ENCODE results near the gene RPGRIP1L. TPM values are rescaled to one million over a fixed set of nuclear protein-coding genes. Genes with fewer than 3 reads are reported as not detected.

RPGRIP1L gene
- total RNA-seq, 3 donors from 2014 or later = 2.1 to 5.3 (median 3.8) TPM

DNA sequence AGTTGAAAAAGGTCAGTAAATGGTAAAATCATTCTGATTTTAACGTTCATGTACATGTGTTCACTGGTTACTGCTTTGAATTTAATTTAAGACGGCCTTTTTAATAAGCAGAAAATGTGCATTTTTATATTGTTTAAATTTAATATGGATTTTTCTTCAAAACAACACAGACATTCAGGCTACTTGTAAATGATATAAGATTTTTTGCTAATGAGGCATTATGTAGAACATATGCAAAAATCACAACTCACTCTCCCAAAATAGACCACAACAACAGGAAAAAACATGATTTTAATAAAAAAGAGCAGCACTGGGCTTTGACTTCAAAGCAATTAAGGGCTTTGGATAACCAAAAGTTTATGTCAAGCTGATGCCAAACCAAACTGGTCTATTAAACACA is 22.3 kb downstream of the RPGRIP1L start:
- H3K4me3 ChIP-seq = no peak overlapping the region
- TF ChIP-seq, protein P1, sequence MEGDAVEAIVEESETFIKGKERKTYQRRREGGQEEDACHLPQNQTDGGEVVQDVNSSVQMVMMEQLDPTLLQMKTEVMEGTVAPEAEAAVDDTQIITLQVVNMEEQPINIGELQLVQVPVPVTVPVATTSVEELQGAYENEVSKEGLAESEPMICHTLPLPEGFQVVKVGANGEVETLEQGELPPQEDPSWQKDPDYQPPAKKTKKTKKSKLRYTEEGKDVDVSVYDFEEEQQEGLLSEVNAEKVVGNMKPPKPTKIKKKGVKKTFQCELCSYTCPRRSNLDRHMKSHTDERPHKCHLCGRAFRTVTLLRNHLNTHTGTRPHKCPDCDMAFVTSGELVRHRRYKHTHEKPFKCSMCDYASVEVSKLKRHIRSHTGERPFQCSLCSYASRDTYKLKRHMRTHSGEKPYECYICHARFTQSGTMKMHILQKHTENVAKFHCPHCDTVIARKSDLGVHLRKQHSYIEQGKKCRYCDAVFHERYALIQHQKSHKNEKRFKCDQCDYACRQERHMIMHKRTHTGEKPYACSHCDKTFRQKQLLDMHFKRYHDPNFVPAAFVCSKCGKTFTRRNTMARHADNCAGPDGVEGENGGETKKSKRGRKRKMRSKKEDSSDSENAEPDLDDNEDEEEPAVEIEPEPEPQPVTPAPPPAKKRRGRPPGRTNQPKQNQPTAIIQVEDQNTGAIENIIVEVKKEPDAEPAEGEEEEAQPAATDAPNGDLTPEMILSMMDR (IDR thresholded peaks at IDR 0.05) = no peak
- ATAC-seq = no peak
- H3K4me1 ChIP-seq (ENCODE audit: low read depth) = no peaks in the 10 kb centered on the region
- DNase-seq = no peak
- intact Hi-C loops (cut with DNase I, micrococcal nuclease) = no loop called here
- no peaks in the 10 kb centered on the region for H3K36me3 ChIP-seq (ENCODE audit: low read depth)
- no peaks in the 10 kb centered on the region for H3K9me3 ChIP-seq

DNA sequence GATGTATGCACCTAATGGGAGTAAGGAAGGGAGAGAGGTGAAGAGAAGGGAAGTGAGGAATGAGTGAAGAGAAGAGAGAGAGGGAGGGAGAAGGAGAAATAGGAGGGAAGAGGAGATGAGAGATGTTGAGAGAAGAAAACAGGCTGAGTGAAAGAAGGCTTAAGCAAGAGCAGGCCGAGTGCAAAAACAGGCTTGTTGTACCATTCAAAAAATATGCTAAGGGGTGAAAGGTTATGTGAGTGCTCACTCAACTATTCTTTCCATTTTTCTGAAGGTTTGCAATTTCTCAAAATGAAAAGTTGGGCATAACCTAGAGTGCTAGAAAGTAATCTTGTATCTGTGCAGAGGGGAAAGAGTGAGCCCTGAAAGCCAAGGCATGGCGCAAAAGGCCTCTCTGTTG is 22.9 kb downstream of the RPGRIP1L start:
- H3K4me3 ChIP-seq = no peak overlapping the region
- ATAC-seq = no peak
- TF ChIP-seq, protein P1 (IDR thresholded peaks at IDR 0.05) = no peak
- no peak for DNase-seq
- intact Hi-C loops (cut with DNase I, micrococcal nuclease) = no loop called here
- no peaks in the 10 kb centered on the region for H3K9me3 ChIP-seq
- H3K36me3 ChIP-seq (ENCODE audit: low read depth) = no peaks in the 10 kb centered on the region
- H3K4me1 ChIP-seq (ENCODE audit: low read depth) = no peaks in the 10 kb centered on the region

DNA sequence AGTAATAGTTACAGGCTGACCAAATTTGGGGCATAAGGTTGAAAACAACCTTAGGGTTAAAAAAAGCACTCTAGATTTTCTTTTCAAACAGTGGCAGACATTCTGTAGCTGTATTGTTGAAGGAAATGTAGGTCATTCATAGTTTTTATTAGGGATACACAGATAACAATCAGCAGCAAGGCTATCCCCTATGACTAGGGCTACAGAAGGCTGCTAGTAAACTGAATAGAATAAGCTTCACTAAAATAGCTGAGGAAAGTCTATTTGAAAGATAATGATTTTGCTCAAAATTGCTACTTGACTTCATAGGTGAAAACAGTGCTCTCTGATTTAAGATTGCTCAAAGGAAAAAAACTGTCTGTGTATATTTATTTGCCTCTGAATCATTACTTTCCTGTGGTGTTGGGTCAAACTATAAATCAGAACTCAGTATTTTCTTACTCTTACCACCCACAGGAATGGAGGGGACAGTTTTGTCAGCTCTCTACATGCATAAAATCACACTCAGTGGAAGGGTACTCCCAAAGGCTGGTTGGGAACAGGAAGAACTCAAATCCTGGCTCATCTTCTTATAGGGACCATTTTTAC is 24.8 kb downstream of the RPGRIP1L start:
- H3K4me3 ChIP-seq = no peak overlapping the region
- TF ChIP-seq, protein P1 (IDR thresholded peaks at IDR 0.05) = no peak
- H3K9me3 ChIP-seq = no peaks in the 10 kb centered on the region
- no peaks in the 10 kb centered on the region for H3K4me1 ChIP-seq (ENCODE audit: low read depth)
- DNase-seq (no peak), ATAC-seq (no peak)
- intact Hi-C loops (cut with DNase I, micrococcal nuclease) = no loop called here
- H3K36me3 ChIP-seq (ENCODE audit: low read depth) = no peaks in the 10 kb centered on the region

DNA sequence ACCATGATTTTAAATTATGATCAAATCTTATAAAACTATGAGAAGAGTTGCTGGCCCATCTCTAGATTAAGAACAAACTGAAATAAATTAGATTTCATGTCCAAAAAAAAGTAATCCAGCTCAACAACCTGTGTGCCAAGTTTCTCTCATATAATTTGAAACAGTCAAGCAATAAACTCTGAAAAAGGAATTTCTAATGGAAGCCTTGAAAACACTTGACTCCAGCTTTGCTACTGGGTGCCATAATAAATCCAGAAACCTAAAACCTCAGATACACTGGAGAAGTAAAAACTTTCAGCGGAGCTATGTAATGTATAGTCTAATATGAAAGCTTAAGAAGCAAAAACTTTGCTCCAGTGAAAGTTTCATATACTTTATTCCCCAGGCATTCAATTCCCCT is 25.5 kb downstream of the RPGRIP1L start:
- Histone ChIP-seq H3K36me3 (ENCODE audit: low read depth) (no peaks in the 10 kb centered on the region), H3K4me1 (ENCODE audit: low read depth) (no peaks in the 10 kb centered on the region), H3K4me3 (no peak overlapping the region), H3K9me3 (no peaks in the 10 kb centered on the region)
- DNase-seq (no peak), ATAC-seq (no peak)
- intact Hi-C loops (cut with DNase I, micrococcal nuclease) = no loop called here
- TF ChIP-seq, protein P1 (IDR thresholded peaks at IDR 0.05) = no peak

DNA sequence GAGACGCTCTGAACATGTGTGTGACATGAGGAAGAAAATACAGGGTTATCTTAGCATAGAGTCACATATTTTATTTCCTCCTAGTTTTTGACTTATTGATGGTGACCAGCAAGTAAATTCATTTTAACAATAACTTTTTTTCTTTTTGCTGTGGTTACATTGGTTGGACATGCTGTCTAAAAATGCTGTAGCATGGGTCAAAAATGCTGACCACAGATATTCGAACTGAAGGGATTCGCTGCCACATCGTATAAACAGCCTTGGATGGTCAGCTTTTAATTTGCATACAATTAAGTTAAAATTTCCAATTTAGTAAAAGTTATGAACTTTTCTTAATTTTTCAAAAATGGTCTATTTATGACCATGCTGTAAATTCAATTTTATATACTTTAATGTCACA is 30.5 kb downstream of the RPGRIP1L start:
- H3K4me3 ChIP-seq = no peak overlapping the region
- intact Hi-C loops (cut with DNase I, micrococcal nuclease) = no loop called here

More for the DNA sequence above, 30.5 kb downstream of the RPGRIP1L start:
- TF ChIP-seq, protein P1 (IDR thresholded peaks at IDR 0.05) = no peak
- H3K4me1 ChIP-seq (ENCODE audit: low read depth) = no peaks in the 10 kb centered on the region
- H3K36me3 ChIP-seq (ENCODE audit: low read depth) = no peaks in the 10 kb centered on the region
- no peaks in the 10 kb centered on the region for H3K9me3 ChIP-seq
- ATAC-seq = no peak
- no peak for DNase-seq
